Measurements from ENCODE around the gene CPA4.
A peak's percentile ranks its signal among the peaks of the same experiment; 100 is the strongest.

Gene CPA4

DNA sequence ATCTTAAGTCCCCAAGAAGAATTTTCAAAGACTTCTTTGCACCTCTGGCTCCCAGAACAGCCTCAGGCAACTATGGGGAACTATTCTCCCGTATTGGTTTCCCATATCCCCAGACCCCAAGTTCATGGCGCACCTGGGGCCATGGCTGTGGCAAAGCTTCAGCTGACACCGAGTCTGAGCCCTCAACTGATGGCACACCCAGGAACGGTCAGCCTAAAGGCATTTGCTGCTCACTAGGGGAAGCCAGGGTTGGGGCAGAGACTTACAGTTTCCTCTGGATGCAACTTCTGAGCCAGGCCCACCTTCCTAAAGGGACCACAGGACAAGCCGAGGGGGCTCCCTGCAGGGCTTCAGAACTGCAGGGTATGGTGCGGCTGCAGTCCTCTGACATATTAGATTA lies 73.6 kb downstream of the CPA4 start:
- no peak for DNase-seq

DNA sequence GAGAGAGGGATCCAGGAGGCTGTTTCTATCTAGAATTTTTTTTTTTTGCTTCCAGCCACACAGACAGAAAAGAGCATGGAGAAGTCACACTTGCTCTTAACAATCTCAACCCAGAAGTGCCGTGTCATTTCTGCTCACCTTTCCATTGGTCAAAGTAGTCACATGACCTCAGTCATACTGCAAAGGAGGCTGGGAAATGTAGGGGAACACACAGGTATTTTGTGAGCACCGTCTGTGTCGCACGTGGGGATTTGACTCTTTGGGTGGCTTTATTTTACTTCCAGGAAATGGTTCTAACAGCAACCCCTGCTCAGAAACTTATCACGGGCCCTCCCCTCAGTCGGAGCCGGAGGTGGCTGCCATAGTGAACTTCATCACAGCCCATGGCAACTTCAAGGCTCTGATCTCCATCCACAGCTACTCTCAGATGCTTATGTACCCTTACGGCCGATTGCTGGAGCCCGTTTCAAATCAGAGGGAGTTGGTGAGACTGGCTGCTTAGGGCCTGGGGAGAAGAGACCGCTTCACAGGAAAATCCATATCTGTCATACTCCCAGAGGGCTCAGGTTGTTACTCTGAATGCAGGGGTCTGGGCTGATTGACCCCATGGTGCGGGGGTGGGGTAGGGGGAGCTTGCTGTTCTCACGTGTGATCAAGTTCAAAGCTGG lies 74.3 kb downstream of the CPA4 start:
- no peak for DNase-seq

GRCh38 chr7:130367836-130368746 lies 75.1 kb downstream of the CPA4 start:
- DNase-seq = no peak

GRCh38 chr7:130369110-130369711 lies 76.2 kb downstream of the CPA4 start:
- peak; percentile 19 for DNase-seq

DNA sequence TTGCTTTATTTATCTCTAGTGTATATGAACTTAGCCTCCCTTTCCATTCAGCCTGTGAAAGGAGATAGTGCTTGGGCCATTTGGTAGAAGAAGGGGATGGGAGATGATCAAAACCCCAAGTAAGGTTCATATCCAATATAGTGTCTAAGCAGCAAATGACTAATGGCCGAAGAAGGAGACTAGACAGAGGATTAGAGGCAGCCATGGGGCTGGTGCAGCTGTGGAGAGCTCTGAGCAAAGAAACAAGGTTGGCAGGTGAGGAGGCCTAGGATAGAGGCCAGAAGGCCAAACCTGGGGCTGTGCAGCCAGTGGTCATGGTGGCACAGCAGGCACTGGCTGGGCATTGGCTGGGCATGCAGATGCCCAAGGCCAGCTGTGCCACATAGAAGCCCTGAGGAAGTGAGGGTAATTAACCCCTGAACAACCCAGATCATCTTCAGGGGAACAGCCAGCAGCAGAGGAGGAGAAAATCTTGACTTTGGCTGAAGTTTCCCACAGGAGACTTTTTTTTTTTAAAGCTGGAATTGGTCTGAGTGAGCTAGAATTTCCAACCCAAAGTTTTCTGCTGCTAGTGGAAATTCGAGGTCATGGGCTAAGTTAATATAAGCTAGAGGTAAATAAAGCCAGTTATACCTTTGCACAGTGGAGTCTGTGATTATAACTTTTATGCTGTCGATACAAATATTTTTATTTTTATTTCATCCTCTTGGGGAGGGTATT lies 77.0 kb downstream of the CPA4 start:
- DNase-seq = no peak

- no peak for DNase-seq
Observed at GRCh38 chr7:130371046-130371445, 78.1 kb downstream of the CPA4 start.

DNA sequence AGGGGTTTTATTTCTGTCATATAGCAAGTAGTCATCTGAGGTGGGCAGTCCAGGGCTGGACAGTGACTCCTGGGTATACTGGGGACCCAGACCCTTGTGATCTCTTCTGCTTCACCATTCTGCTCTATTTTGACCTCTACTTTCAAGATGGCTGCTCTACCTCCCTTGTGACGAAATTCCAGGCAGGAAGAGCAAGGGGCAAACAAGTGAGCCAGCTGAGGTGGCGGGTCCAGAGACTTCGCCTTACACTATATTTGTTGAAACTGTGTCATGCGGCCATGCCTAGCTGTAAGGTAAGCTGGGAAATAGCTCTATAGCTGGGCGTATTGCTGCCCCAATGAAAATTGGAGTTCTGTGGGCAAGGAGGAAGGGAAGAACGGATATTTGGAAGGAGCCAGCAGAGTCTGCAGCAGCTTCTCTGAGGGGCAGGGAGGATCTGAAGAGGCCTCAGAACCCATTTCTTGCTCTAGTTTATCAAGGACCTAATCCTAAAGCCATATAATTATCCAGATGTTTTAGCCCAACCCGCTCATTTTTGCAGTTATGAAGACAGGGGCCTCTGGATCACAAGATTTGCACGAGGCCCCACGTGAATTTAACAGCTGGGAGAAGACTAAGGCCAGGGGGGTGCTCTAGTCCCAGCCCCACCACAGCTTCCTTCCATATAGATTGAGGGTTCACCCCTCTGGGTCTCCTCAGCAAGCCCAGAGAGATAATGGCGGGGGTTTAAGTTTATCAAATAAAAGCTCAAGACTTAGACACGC lies 79.6 kb downstream of the CPA4 start:
- no peak for DNase-seq

All from stimulated activated CD4-positive, alpha-beta T cell treated with anti-CD3 and anti-CD28 coated beads, Interleukin-15, amount 100 ng/mL, for 24 hours (primary cell).